Fibroblast of lung (primary cell): Measurements from ENCODE around the gene MAN1A1. TPM values are rescaled to one million over a fixed set of nuclear protein-coding genes. Genes with fewer than 3 reads are reported as not detected.

ENCODE experiments used
- DNase-seq, 2 donors: peaks; one replicate each; pipeline versions ENCODE4 v3.0.0 to v3.0.0-alpha.2; 2010; ENCODE audit warnings: low read depth in 2 of 2
- H2AFZ ChIP-seq: 2 replicates; pipeline ENCODE4 v1.5.1; 2012; ENCODE audit warnings: low read length, control low read depth, inconsistent platforms
- H3K27ac ChIP-seq: 2 replicates; pipeline ENCODE4 v1.5.1; 2011; ENCODE audit warnings: low read length, control low read depth; ENCODE audit not compliant: insufficient read depth
- H3K27me3 ChIP-seq: 2 replicates; pipeline ENCODE4 v1.5.1; 2011; ENCODE audit warnings: mild to moderate bottlenecking, low read length; ENCODE audit not compliant: control insufficient read depth, insufficient read depth
- H3K36me3 ChIP-seq: 2 replicates; pipeline ENCODE4 v1.5.1; 2011; ENCODE audit warnings: low read length; ENCODE audit not compliant: control insufficient read depth, insufficient read depth
- H3K4me1 ChIP-seq: 2 replicates; pipeline ENCODE4 v1.5.1; 2011; ENCODE audit warnings: low read length; ENCODE audit not compliant: control insufficient read depth, insufficient read depth; ENCODE audit errors: extremely low read depth
- H3K4me2 ChIP-seq: 2 replicates; pipeline ENCODE4 v1.5.1; 2011; ENCODE audit warnings: low read length, control low read depth; ENCODE audit not compliant: insufficient read depth; ENCODE audit errors: extremely low read depth
- H3K4me3 ChIP-seq, 4 experiments: fragments of 200-600 bp in 1 of 4; sonication (generic) in 1 of 4; replicated peaks in 1 of 4; 2 replicates each; pipeline ENCODE4 v1.5.1; 2011 to 2016; ENCODE audit warnings: low read length in 4 of 4, low read depth in 3 of 4, mild to moderate bottlenecking in 3 of 4, control low read depth in 2 of 4, inconsistent platforms in 1 of 4, mixed read lengths in 1 of 4; ENCODE audit not compliant: insufficient read depth in 1 of 4; ENCODE audit errors: control extremely low read depth in 1 of 4
- H3K79me2 ChIP-seq: 2 replicates; pipeline ENCODE4 v1.5.1; 2012; ENCODE audit warnings: mild to moderate bottlenecking, low read length, inconsistent platforms; ENCODE audit not compliant: control insufficient read depth, insufficient read depth
- H3K9ac ChIP-seq: 2 replicates; pipeline ENCODE4 v1.5.1; 2011; ENCODE audit warnings: mild to moderate bottlenecking, low read length, control low read depth; ENCODE audit not compliant: insufficient read depth
- H3K9me3 ChIP-seq: 2 replicates; pipeline ENCODE4 v1.5.1; 2012; ENCODE audit warnings: low read depth, low read length; ENCODE audit not compliant: control insufficient read depth, insufficient read depth
- H4K20me1 ChIP-seq: 2 replicates; pipeline ENCODE4 v1.5.1; 2011; ENCODE audit warnings: low read length; ENCODE audit not compliant: control insufficient read depth, insufficient read depth; ENCODE audit errors: extremely low read depth
- EZH2 ChIP-seq: IDR thresholded peaks from 2 replicates; pipeline ENCODE4 v1.5.1; 2012; ENCODE audit warnings: low read length, control low read depth, mild to moderate bottlenecking; ENCODE audit errors: missing control alignments
- polyA plus RNA-seq, 2 donors: library from polyadenylated mRNA; depleted of rRNA in 1 of 2; stranded (reverse) in 1 of 2; unstranded in 1 of 2; fragments of >200 nt; gene quantifications; 2 replicates each; pipeline ENCODE4 v1.2.1, GENCODE V29; 2011 to 2012; ENCODE audit warnings: missing spikeins in 1 of 2
- total RNA-seq: library from RNA; depleted of rRNA; stranded (reverse); fragments of >200 nt; gene quantifications from 2 replicates; pipeline ENCODE4 v1.2.1, GENCODE V29; 2014
- TF ChIP-seq, protein P1 (sequence below), 2 donors: IDR thresholded peaks in 1 of 2; conservative IDR thresholded peaks in 1 of 2; 1 replicate in 1 of 2; 2 replicates in 1 of 2; pipeline ENCODE4 v1.5.1; 2011 to 2012; ENCODE audit warnings: low read length in 2 of 2, control low read depth in 1 of 2, inconsistent platforms in 1 of 2, low read depth in 1 of 2, mild to moderate bottlenecking in 1 of 2

MAN1A1 gene
- total and polyA plus RNA-seq, 2 donors (not counting 1 experiment from before 2014, with no cell fraction given), result 39.5 to 120 TPM

DNA sequence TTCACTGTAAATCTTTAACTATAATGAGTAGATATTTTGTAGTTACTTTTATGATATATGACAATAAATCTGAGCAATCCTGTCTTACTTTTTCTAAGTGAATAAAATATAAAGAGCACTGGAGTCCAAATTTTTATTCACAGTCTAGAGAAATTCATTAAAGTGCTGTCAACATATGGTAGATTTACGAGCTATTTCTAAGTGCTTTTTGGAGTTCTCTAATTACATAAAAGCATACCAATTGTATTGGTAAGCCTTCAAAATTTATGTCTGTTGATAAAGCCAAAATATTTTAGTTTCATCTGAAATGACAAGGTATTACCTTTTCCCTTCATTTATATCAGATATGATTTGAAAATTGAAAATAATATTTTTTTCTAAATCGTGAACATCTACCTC lies 75.4 kb downstream of the MAN1A1 start:
- no peaks in the 10 kb centered on the region for H3K79me2 ChIP-seq
- no peak overlapping the region for H3K4me2 ChIP-seq
- no peak overlapping the region for H3K27ac ChIP-seq
- no peak overlapping the region for H2AFZ ChIP-seq
- H3K9me3 ChIP-seq, result no peaks in the 10 kb centered on the region
- H3K36me3 ChIP-seq, result no peaks in the 10 kb centered on the region
- TF ChIP-seq, protein P1, sequence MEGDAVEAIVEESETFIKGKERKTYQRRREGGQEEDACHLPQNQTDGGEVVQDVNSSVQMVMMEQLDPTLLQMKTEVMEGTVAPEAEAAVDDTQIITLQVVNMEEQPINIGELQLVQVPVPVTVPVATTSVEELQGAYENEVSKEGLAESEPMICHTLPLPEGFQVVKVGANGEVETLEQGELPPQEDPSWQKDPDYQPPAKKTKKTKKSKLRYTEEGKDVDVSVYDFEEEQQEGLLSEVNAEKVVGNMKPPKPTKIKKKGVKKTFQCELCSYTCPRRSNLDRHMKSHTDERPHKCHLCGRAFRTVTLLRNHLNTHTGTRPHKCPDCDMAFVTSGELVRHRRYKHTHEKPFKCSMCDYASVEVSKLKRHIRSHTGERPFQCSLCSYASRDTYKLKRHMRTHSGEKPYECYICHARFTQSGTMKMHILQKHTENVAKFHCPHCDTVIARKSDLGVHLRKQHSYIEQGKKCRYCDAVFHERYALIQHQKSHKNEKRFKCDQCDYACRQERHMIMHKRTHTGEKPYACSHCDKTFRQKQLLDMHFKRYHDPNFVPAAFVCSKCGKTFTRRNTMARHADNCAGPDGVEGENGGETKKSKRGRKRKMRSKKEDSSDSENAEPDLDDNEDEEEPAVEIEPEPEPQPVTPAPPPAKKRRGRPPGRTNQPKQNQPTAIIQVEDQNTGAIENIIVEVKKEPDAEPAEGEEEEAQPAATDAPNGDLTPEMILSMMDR (conservative IDR thresholded peaks at IDR 0.05 in 1 of 2, IDR thresholded peaks at IDR 0.05 in 1 of 2; ENCODE audit: low read depth in 1 of 2, low read length in 2 of 2), result no peak
- no peak for TF ChIP-seq EZH2
- H3K9ac ChIP-seq, result no peak overlapping the region
- peaks cover 3% of the 10 kb centered on the region for H3K4me1 ChIP-seq
- H3K4me3 ChIP-seq, result no peak overlapping the region
- H4K20me1 ChIP-seq, result no peaks in the 10 kb centered on the region
- H3K27me3 ChIP-seq, result no peaks in the 10 kb centered on the region
- no peak for DNase-seq

GRCh38 chr6:119273272-119274196 lies 76.0 kb downstream of the MAN1A1 start:
- H3K4me2 ChIP-seq, result no peak overlapping the region
- no peaks in the 10 kb centered on the region for H3K36me3 ChIP-seq
- H3K4me3 ChIP-seq, result no peak overlapping the region
- peak; percentile 70 to 97 for DNase-seq
- H3K9ac ChIP-seq, result no peak overlapping the region
- no peak for TF ChIP-seq EZH2
- TF ChIP-seq, protein P1 (conservative IDR thresholded peaks at IDR 0.05 in 1 of 2, IDR thresholded peaks at IDR 0.05 in 1 of 2; ENCODE audit: low read depth in 1 of 2, low read length in 2 of 2), result no peak
- H3K4me1 ChIP-seq, result peaks cover 3% of the 10 kb centered on the region
- H4K20me1 ChIP-seq, result no peaks in the 10 kb centered on the region
- H3K79me2 ChIP-seq, result no peaks in the 10 kb centered on the region
- H3K27ac ChIP-seq, result no peak overlapping the region
- no peaks in the 10 kb centered on the region for H3K27me3 ChIP-seq
- no peak overlapping the region for H2AFZ ChIP-seq
- no peaks in the 10 kb centered on the region for H3K9me3 ChIP-seq

DNA sequence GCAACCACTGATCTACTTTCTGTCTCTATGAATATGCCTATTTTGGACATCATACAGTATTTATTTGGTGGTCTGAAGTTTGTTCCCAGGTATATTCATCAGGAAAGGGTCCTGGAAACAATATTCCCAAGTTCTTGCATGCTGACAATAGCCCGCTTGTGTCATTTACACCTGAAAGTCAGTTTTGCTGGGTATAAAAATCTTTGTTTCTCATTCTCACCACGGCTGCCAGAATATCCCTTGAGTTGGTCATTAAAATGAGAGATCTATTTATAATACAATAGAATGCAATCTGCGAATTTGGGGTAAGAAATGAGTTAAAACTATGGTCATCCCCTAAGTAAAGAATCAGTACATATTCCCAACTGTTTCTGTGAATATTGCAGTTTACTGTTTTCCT lies 79.0 kb downstream of the MAN1A1 start:
- Histone ChIP-seq H3K9ac (no peak overlapping the region), H3K36me3 (no peaks in the 10 kb centered on the region), H3K4me2 (no peak overlapping the region), H4K20me1 (no peaks in the 10 kb centered on the region), H3K27ac (no peak overlapping the region), H3K4me3 (no peak overlapping the region), H2AFZ (no peak overlapping the region), H3K27me3 (no peaks in the 10 kb centered on the region), H3K79me2 (no peaks in the 10 kb centered on the region), H3K9me3 (no peaks in the 10 kb centered on the region), H3K4me1 (no peaks in the 10 kb centered on the region)
- no peak for DNase-seq
- TF ChIP-seq EZH2, result no peak
- TF ChIP-seq, protein P1 (conservative IDR thresholded peaks at IDR 0.05 in 1 of 2, IDR thresholded peaks at IDR 0.05 in 1 of 2; ENCODE audit: low read depth in 1 of 2, low read length in 2 of 2), result no peak
